Cortex of kidney (tissue), 1 donor: ENCODE data around the gene MERTK.
"Not testable (repeated sequence)": the region's sequence is repeated elsewhere in the genome, so short reads cannot be mapped to it uniquely, and the experiment has no call there.

Experiments used
- DNase-seq: peaks from one replicate; lab custom pipeline; 2025; lab: John Stamatoyannopoulos, UW

Gene MERTK

GRCh38 chr2:112008910-112009485, 110.6 kb downstream of the MERTK start:
- no peak for DNase-seq

GRCh38 chr2:112010751-112011150, 112.3 kb downstream of the MERTK start:
- no peak for DNase-seq

- no peak for DNase-seq
These were observed 114.1 kb downstream of the MERTK start for GRCh38 chr2:112012556-112012955.

- DNase-seq = no peak
These were observed 120.4 kb downstream of the MERTK start for GRCh38 chr2:112018846-112019245.

- no peak for DNase-seq
These were observed 121.2 kb downstream of the MERTK start for GRCh38 chr2:112019569-112019982.

GRCh38 chr2:112020561-112020960, 122.2 kb downstream of the MERTK start:
- no peak for DNase-seq

GRCh38 chr2:112021290-112021689, 122.9 kb downstream of the MERTK start:
- DNase-seq = no peak

- DNase-seq = no peak
These were observed 123.4 kb downstream of the MERTK start for GRCh38 chr2:112021781-112022231.

GRCh38 chr2:112023707-112024106, 125.3 kb downstream of the MERTK start:
- DNase-seq = no peak

- DNase-seq = no peak
These were observed 125.8 kb downstream of the MERTK start for GRCh38 chr2:112024231-112024630.

GRCh38 chr2:112024896-112025491, 126.6 kb downstream of the MERTK start:
- no peak for DNase-seq

- no peak for DNase-seq
These were observed 128.1 kb downstream of the MERTK start for GRCh38 chr2:112026509-112026908.

GRCh38 chr2:112027767-112028166, 129.4 kb downstream of the MERTK start:
- no peak for DNase-seq

GRCh38 chr2:112029164-112029563, 130.8 kb downstream of the MERTK start:
- no peak for DNase-seq

- no peak for DNase-seq
These were observed 133.2 kb downstream of the MERTK start for GRCh38 chr2:112031473-112032223.

- DNase-seq = no peak
These were observed 133.8 kb downstream of the MERTK start for GRCh38 chr2:112032224-112032586.

GRCh38 chr2:112032689-112033465, 134.5 kb downstream of the MERTK start:
- DNase-seq = no peak

- DNase-seq = no peak
These were observed 135.2 kb downstream of the MERTK start for GRCh38 chr2:112033600-112033999.

- DNase-seq = no peak
These were observed 136.5 kb downstream of the MERTK start for GRCh38 chr2:112034924-112035323.

- DNase-seq = no peak
These were observed 137.4 kb downstream of the MERTK start for GRCh38 chr2:112035786-112036185.

GRCh38 chr2:112039556-112039955, 141.1 kb downstream of the MERTK start:
- DNase-seq = not testable (repeated sequence)

GRCh38 chr2:112040066-112040465, 141.7 kb downstream of the MERTK start:
- DNase-seq = not testable (repeated sequence)
